Omental fat pad (tissue), 4 donors: ENCODE measurements around the gene FRMD4A. TPM values are rescaled to one million over a fixed set of nuclear protein-coding genes. Genes with fewer than 3 reads are reported as not detected.

Experiments
- ATAC-seq: fragments of 150-250 bp; one replicate; pipeline ENCODE4 v1.9.1; 2016; ENCODE audit warnings: mild to moderate bottlenecking, moderate library complexity; ENCODE audit not compliant: low FRiP score
- DNase-seq: peaks from one replicate; pipeline ENCODE4 v3.0.0-alpha.2; 2019; ENCODE audit warnings: low spot score
- total RNA-seq, 4 donors: library from RNA; depleted of rRNA; stranded (reverse); fragments of >200 nt; gene quantifications; one replicate each; pipeline ENCODE4 v1.1.0, GENCODE V29; 2016
- TF ChIP-seq, protein P1 (sequence below), 3 donors: fragments of 450-650 bp; IDR thresholded peaks; one replicate each; pipeline ENCODE4 v1.5.1; 2016 to 2017; ENCODE audit warnings: antibody characterized with exemption in 3 of 3, mild to moderate bottlenecking in 3 of 3, moderate library complexity in 2 of 3

FRMD4A gene
- total RNA-seq, 4 donors from 2014 or later: 66.8 to 119 (median 81.6) TPM

- TF ChIP-seq, protein P1, sequence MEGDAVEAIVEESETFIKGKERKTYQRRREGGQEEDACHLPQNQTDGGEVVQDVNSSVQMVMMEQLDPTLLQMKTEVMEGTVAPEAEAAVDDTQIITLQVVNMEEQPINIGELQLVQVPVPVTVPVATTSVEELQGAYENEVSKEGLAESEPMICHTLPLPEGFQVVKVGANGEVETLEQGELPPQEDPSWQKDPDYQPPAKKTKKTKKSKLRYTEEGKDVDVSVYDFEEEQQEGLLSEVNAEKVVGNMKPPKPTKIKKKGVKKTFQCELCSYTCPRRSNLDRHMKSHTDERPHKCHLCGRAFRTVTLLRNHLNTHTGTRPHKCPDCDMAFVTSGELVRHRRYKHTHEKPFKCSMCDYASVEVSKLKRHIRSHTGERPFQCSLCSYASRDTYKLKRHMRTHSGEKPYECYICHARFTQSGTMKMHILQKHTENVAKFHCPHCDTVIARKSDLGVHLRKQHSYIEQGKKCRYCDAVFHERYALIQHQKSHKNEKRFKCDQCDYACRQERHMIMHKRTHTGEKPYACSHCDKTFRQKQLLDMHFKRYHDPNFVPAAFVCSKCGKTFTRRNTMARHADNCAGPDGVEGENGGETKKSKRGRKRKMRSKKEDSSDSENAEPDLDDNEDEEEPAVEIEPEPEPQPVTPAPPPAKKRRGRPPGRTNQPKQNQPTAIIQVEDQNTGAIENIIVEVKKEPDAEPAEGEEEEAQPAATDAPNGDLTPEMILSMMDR (IDR thresholded peaks at IDR 0.05): no peak
- no peak for DNase-seq
- ATAC-seq: no peak
These were observed 412.9 kb downstream of the FRMD4A start for GRCh38 chr10:13917791-13918190.

GRCh38 chr10:13916384-13916947 lies 414.3 kb downstream of the FRMD4A start:
- no peak for DNase-seq
- TF ChIP-seq, protein P1 (IDR thresholded peaks at IDR 0.05): no peak
- no peak for ATAC-seq

- ATAC-seq (no peak), DNase-seq (no peak)
- TF ChIP-seq, protein P1 (IDR thresholded peaks at IDR 0.05): no peak
These were observed 415.0 kb downstream of the FRMD4A start for GRCh38 chr10:13915710-13916109.

GRCh38 chr10:13913897-13914296 lies 416.8 kb downstream of the FRMD4A start:
- TF ChIP-seq, protein P1 (IDR thresholded peaks at IDR 0.05): no peak
- ATAC-seq (no peak), DNase-seq (no peak)

DNA sequence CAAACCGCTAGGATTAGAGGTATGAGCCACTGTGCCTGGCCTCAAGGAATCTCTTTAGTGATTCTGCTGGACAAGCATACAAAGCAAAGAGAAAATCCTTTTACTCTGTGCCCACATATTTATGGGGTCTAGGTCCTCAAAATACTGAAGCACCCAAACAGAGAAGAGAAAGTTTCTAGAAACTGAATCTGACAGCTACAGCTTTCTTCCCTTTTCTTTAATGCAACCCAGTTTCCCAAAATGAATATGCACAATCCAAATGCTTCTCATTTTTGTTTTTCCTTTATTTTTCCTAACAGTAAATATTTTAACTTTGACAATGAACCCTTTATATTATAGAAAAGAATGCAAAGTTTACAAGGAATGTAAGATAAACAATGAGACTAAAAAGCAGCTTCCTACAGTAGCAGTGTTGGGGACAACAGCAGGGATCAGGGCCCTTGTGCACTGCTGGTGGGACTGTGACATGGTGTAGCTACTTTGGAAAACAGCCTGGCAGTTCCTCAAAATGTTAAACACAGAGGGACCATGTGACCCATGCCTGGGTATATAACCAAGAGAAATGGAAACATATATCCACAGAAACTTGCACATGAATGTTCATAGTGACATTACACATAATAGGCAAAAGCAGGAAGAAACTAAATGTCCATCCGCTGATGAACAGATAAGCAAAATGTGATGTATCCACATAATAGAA lies 418.8 kb downstream of the FRMD4A start:
- ATAC-seq (no peak), DNase-seq (no peak)
- TF ChIP-seq, protein P1 (IDR thresholded peaks at IDR 0.05): no peak

DNA sequence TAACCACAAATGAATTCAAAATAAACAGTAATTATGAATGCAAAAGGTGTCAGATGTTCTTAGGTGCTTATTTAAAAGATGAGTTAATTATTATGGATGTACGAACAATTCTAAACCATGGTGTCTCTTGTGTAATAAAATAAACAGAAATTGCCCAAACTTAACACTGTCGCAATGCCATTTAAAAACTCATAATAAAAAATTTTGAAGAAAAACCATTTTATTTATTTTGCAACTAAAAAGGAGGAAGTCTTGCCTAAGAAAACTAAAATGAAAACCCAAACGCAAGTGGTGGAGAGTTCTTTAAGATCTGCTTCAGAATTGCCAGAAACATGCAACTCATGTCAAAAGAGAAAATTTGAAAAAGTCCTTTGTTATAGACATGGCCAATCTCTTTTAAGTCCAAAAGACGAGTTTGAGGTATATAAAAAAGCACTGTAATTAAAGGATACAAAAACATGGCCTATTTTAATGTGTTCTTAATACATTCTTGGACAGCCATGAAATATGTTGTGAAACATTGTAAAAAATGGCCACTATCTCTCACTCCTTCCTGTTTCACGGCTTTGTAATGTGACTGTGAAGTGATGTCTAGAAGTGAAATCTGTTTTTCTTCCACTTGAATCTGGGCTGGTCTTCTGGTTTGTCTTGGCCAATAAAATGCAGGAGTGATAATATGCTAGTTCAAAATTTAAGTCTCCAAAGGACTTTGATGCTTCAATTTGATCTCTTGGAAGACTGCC lies 421.0 kb downstream of the FRMD4A start:
- TF ChIP-seq, protein P1 (IDR thresholded peaks at IDR 0.05): no peak
- ATAC-seq (no peak), DNase-seq (no peak)
